GM23338 (cell line): ENCODE data around the gene DSCAML1. TPM values are rescaled to one million over a fixed set of nuclear protein-coding genes. Genes with fewer than 3 reads are reported as not detected.

ENCODE experiments used
- ATAC-seq: fragments of 200-7000 bp; cut with Tn5 transposase; 3 replicates; pipeline ENCODE4 v1.9.1; 2020
- DNase-seq: peaks from one replicate; pipeline ENCODE4 v3.0.0-alpha.2; 2015; ENCODE audit warnings: low spot score
- H2AFZ ChIP-seq: fragments of 200-600 bp; sonication (generic); 2 replicates; pipeline ENCODE4 v1.8.0; 2016; ENCODE audit warnings: antibody characterized with exemption, mild to moderate bottlenecking, moderate library complexity
- H3F3A ChIP-seq: fragments of 200-600 bp; sonication (generic); replicated peaks from 2 replicates; pipeline ENCODE4 v1.8.0; 2017; ENCODE audit warnings: antibody characterized with exemption, mixed run types, low read depth
- H3K27ac ChIP-seq: fragments of 200-600 bp; sonication (generic); 2 replicates; pipeline ENCODE4 v1.6.1; 2016; ENCODE audit warnings: low read depth
- H3K27me3 ChIP-seq: fragments of 200-600 bp; sonication (generic); 2 replicates; pipeline ENCODE4 v1.8.0; 2016; ENCODE audit warnings: mild to moderate bottlenecking, mixed run types, moderate library complexity; ENCODE audit not compliant: insufficient read depth
- H3K36me3 ChIP-seq: fragments of 200-600 bp; sonication (generic); 2 replicates; pipeline ENCODE4 v1.8.0; 2016; ENCODE audit warnings: mild to moderate bottlenecking; ENCODE audit not compliant: insufficient read depth
- H3K4me1 ChIP-seq: fragments of 200-600 bp; sonication (generic); 2 replicates; pipeline ENCODE4 v1.8.0; 2016; ENCODE audit warnings: mild to moderate bottlenecking, moderate library complexity; ENCODE audit not compliant: insufficient read depth
- H3K4me2 ChIP-seq: fragments of 200-600 bp; sonication (generic); 2 replicates; pipeline ENCODE4 v1.7.1; 2017; ENCODE audit warnings: mixed run types
- H3K4me3 ChIP-seq: fragments of 200-600 bp; sonication (generic); 2 replicates; pipeline ENCODE4 v1.6.1; 2016; ENCODE audit warnings: mixed run types
- H3K79me2 ChIP-seq: fragments of 200-600 bp; sonication (generic); replicated peaks from 2 replicates; pipeline ENCODE4 v1.8.0; 2017; ENCODE audit warnings: mild to moderate bottlenecking; ENCODE audit not compliant: insufficient read depth
- H3K9me2 ChIP-seq: fragments of 200-600 bp; sonication (generic); 2 replicates; pipeline ENCODE4 v1.8.0; 2017; ENCODE audit not compliant: insufficient read depth
- H4K20me1 ChIP-seq: fragments of 200-600 bp; sonication (generic); replicated peaks from 2 replicates; pipeline ENCODE4 v1.8.0; 2017; ENCODE audit warnings: mild to moderate bottlenecking; ENCODE audit not compliant: insufficient read depth
- H3K27ac Mint-ChIP-seq: 2 replicates; pipeline ENCODE4 v1.8.0; 2020; ENCODE audit warnings: inconsistent platforms, mild to moderate bottlenecking, moderate library complexity, mixed read lengths
- H3K27me3 Mint-ChIP-seq: 3 replicates; pipeline ENCODE4 v1.8.0; 2022; ENCODE audit warnings: low read depth, mild to moderate bottlenecking, moderate library complexity, mixed read lengths, inconsistent platforms; ENCODE audit not compliant: insufficient read depth, poor library complexity
- H3K36me3 Mint-ChIP-seq: 3 replicates; pipeline ENCODE4 v1.8.0; 2021; ENCODE audit warnings: low read depth, mild to moderate bottlenecking, inconsistent platforms, moderate library complexity, mixed read lengths
- H3K4me1 Mint-ChIP-seq: 3 replicates; pipeline ENCODE4 v1.8.0; 2020; ENCODE audit warnings: mild to moderate bottlenecking, inconsistent platforms, mixed read lengths
- H3K4me3 Mint-ChIP-seq: 3 replicates; pipeline ENCODE4 v1.8.0; 2021; ENCODE audit warnings: moderate library complexity, mild to moderate bottlenecking, inconsistent platforms, mixed read lengths
- H3K9me3 Mint-ChIP-seq: 3 replicates; pipeline ENCODE4 v1.8.0; 2020; ENCODE audit warnings: moderate library complexity, mild to moderate bottlenecking, inconsistent platforms, mixed read lengths
- CREB1 ChIP-seq: fragments of 250-450 bp; sonication (Bioruptor Pico); IDR thresholded peaks from 2 replicates; pipeline ENCODE4 v1.5.0; 2020; ENCODE audit warnings: low read depth, mild to moderate bottlenecking, moderate library complexity
- CTCF ChIP-seq, 2 experiments: fragments of 200-600 bp in 1 of 2; sonication (generic) in 1 of 2; conservative IDR thresholded peaks; 2 replicates each; pipeline versions ENCODE4 v1.5.1 to v1.6.1; 2016 to 2017; ENCODE audit warnings: antibody characterized with exemption in 2 of 2, low read depth in 2 of 2, mild to moderate bottlenecking in 2 of 2, moderate library complexity in 1 of 2
- ETS1 ChIP-seq: IDR thresholded peaks from 2 replicates; pipeline ENCODE4 v1.6.1; 2016; ENCODE audit warnings: antibody characterized with exemption
- EZH2 ChIP-seq: fragments of 200-600 bp; sonication (generic); IDR thresholded peaks from one replicate; pipeline ENCODE4 v1.8.0; 2017; ENCODE audit warnings: antibody characterized with exemption, mild to moderate bottlenecking, low read depth; ENCODE audit not compliant: unreplicated experiment
- EZH2phosphoT487 ChIP-seq: fragments of 200-600 bp; sonication (generic); IDR thresholded peaks from one replicate; pipeline ENCODE4 v1.8.1; 2018; ENCODE audit warnings: antibody characterized with exemption; ENCODE audit not compliant: unreplicated experiment
- JUNB ChIP-seq: IDR thresholded peaks from one replicate; pipeline ENCODE4 v1.6.1; 2016; ENCODE audit warnings: antibody characterized with exemption; ENCODE audit not compliant: unreplicated experiment
- NANOG ChIP-seq: IDR thresholded peaks from 2 replicates; pipeline ENCODE4 v1.6.1; 2016; ENCODE audit warnings: antibody characterized with exemption, borderline replicate concordance
- POLR2AphosphoS5 ChIP-seq: IDR thresholded peaks from 2 replicates; pipeline ENCODE4 v1.6.1; 2016; ENCODE audit warnings: antibody characterized with exemption, low read depth
- STAT1 ChIP-seq: IDR thresholded peaks from one replicate; pipeline ENCODE4 v1.6.1; 2016; ENCODE audit warnings: antibody characterized with exemption; ENCODE audit not compliant: unreplicated experiment
- ZNF114 ChIP-seq: fragments of 250-450 bp; sonication (Bioruptor Pico); IDR thresholded peaks from 2 replicates; pipeline ENCODE4 v1.5.0; 2020; ENCODE audit warnings: mild to moderate bottlenecking, moderate library complexity
- ZNF331 ChIP-seq: fragments of 250-450 bp; sonication (Bioruptor Pico); IDR thresholded peaks from 2 replicates; pipeline ENCODE4 v1.5.0; 2020; ENCODE audit warnings: low read depth, mild to moderate bottlenecking, moderate library complexity
- ZNF462 ChIP-seq: fragments of 250-450 bp; sonication (Bioruptor Pico); IDR thresholded peaks from 2 replicates; pipeline ENCODE4 v1.5.0; 2020; ENCODE audit warnings: mild to moderate bottlenecking, moderate library complexity
- polyA plus RNA-seq: library from polyadenylated mRNA; unstranded; fragments of >200 nt; fragmentation: Nextera tagmentation; extraction: Ambion mirVana; gene quantifications from 2 replicates; pipeline ENCODE4 v1.2.1, GENCODE V29; 2016
- total RNA-seq: library from RNA; depleted of rRNA; stranded (reverse); fragments of >200 nt; shearing (Covaris generic); gene quantifications from 2 replicates; pipeline ENCODE4 v1.2.3, GENCODE V29; 2014

DSCAML1 gene
- total and polyA plus RNA-seq, 2 experiments from 2014 or later, result 0.17 TPM; not detected in 1

GRCh38 chr11:117835576-117835975, 38.6 kb upstream of the DSCAML1 start:
- Mint-ChIP-seq H3K4me3 (no peak overlapping the region), H3K36me3 (no peaks in the 10 kb centered on the region), H3K9me3 (no peaks in the 10 kb centered on the region), H3K4me1 (peaks cover 25% of the 10 kb centered on the region), H3K27me3 (peaks cover 5% of the 10 kb centered on the region), H3K27ac (no peak overlapping the region)
- DNase-seq, result no peak
- Histone ChIP-seq H3K4me1 (no peaks in the 10 kb centered on the region), H3F3A (no peaks in the 10 kb centered on the region), H3K27ac (no peak overlapping the region), H3K4me3 (no peak overlapping the region), H3K36me3 (no peaks in the 10 kb centered on the region), H2AFZ (no peak overlapping the region), H3K9me2 (no peaks in the 10 kb centered on the region), H3K4me2 (no peak overlapping the region), H4K20me1 (no peaks in the 10 kb centered on the region), H3K79me2 (no peaks in the 10 kb centered on the region), H3K27me3 (no peaks in the 10 kb centered on the region)
- no peak for TF ChIP-seq ZNF331 (CRISPR knock-in tag)
- ATAC-seq, result no peak

GRCh38 chr11:117834838-117835443, 37.9 kb upstream of the DSCAML1 start:
- H3K36me3 Mint-ChIP-seq, result no peaks in the 10 kb centered on the region
- ATAC-seq (no peak), DNase-seq (no peak)
- Histone ChIP-seq H3K79me2 (no peaks in the 10 kb centered on the region), H3K4me3 (no peak overlapping the region), H2AFZ (no peak overlapping the region), H3K4me2 (no peak overlapping the region), H3F3A (no peaks in the 10 kb centered on the region), H3K27ac (no peak overlapping the region), H3K9me2 (no peaks in the 10 kb centered on the region), H3K27me3 (no peaks in the 10 kb centered on the region), H4K20me1 (no peaks in the 10 kb centered on the region), H3K36me3 (no peaks in the 10 kb centered on the region), H3K4me1 (no peaks in the 10 kb centered on the region)
- peaks cover 29% of the 10 kb centered on the region for H3K4me1 Mint-ChIP-seq
- peaks cover 9% of the 10 kb centered on the region for H3K27me3 Mint-ChIP-seq
- no peaks in the 10 kb centered on the region for H3K9me3 Mint-ChIP-seq
- no peak overlapping the region for H3K4me3 Mint-ChIP-seq
- H3K27ac Mint-ChIP-seq, result no peak overlapping the region
- no peak for TF ChIP-seq ETS1
- no peak for TF ChIP-seq POLR2AphosphoS5
- no peak for TF ChIP-seq JUNB
- TF ChIP-seq CTCF (conservative IDR thresholded peaks at IDR 0.05; ENCODE audit: low read depth in 2 of 2), result no peak
- TF ChIP-seq ZNF331 (CRISPR knock-in tag), result no peak
- no peak for TF ChIP-seq EZH2
- TF ChIP-seq EZH2phosphoT487, result no peak
- TF ChIP-seq ZNF462 (CRISPR knock-in tag), result no peak
- no peak for TF ChIP-seq CREB1 (CRISPR knock-in tag)
- TF ChIP-seq ZNF114 (CRISPR knock-in tag), result no peak
- no peak for TF ChIP-seq NANOG
- TF ChIP-seq STAT1, result no peak
